ENCODE measurements around the gene GIMAP5. TPM values are rescaled to one million over a fixed set of nuclear protein-coding genes. Genes with fewer than 3 reads are reported as not detected.

Gene GIMAP5
- total and polyA plus RNA-seq, 2 of the 13 experiments (the other 11 are each of a cell fraction or from before 2014, with no cell fraction given) = not detected

DNA sequence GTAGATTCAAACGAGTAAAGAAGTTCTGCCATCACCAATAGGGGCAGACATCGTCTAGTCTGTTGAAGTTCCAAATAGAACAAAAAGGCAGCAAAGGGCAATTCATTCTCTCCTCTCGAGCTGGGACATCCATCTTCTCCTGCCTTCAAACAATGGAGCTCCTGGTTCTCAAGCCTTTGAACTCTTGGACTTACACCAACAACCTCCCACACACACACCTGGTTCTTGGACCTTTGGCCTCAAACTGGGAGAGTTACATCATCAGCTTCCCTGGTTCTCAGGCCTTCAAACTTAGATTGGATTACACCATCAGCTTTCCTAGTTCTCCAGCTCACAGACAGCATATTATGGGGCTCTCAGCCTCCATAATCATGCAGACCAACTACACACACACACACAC lies 9.8 kb upstream of the GIMAP5 start (continued):
- TF ChIP-seq ZBED4 (CRISPR knock-in tag; IDR thresholded peaks at IDR 0.05; ENCODE audit: borderline replicate concordance) (no peak), SRSF9 (IDR thresholded peaks at IDR 0.05; ENCODE audit: borderline replicate concordance, insufficient read depth, low read depth, low read length, poor library complexity, severe bottlenecking) (no peak), ZFYVE20 (CRISPR knock-in tag; IDR thresholded peaks at IDR 0.05; ENCODE audit: borderline replicate concordance, low read depth) (no peak), REXO4 (CRISPR knock-in tag; IDR thresholded peaks at IDR 0.05; ENCODE audit: borderline replicate concordance) (no peak), ZNF878 (CRISPR knock-in tag; IDR thresholded peaks at IDR 0.05) (no peak), ZNF329 (CRISPR knock-in tag; IDR thresholded peaks at IDR 0.05; ENCODE audit: low read depth) (no peak), ARID2 (CRISPR knock-in tag; IDR thresholded peaks at IDR 0.05; ENCODE audit: borderline replicate concordance) (no peak), ZNF550 (CRISPR knock-in tag; IDR thresholded peaks at IDR 0.05; ENCODE audit: borderline replicate concordance) (no peak), STAG1 (CRISPR knock-in tag; IDR thresholded peaks at IDR 0.05) (no peak), MIXL1 (CRISPR knock-in tag; IDR thresholded peaks at IDR 0.05) (0 out of 2 replicates have a peak, but pooled peaks have one; percentile 38), ZNF660 (CRISPR knock-in tag; IDR thresholded peaks at IDR 0.05; ENCODE audit: borderline replicate concordance, low read depth) (no peak), ZNF781 (CRISPR knock-in tag; IDR thresholded peaks at IDR 0.05; ENCODE audit: borderline replicate concordance, not compliant biosample characterization) (no peak), SMAD9 (CRISPR knock-in tag; IDR thresholded peaks at IDR 0.05) (no peak), KDM4B (CRISPR knock-in tag; IDR thresholded peaks at IDR 0.05) (no peak), ADNP (CRISPR knock-in tag; IDR thresholded peaks at IDR 0.05) (no peak), ZMAT5 (CRISPR knock-in tag; IDR thresholded peaks at IDR 0.05; ENCODE audit: borderline replicate concordance, low read depth) (no peak), RBM22 (optimal IDR thresholded peaks at IDR 0.05; ENCODE audit: low read length) (no peak), HDAC1 (CRISPR knock-in tag; IDR thresholded peaks at IDR 0.05) (peak; percentile 51; the same call in 1 of the 2 replicates)
- TF ChIP-seq, protein P1, sequence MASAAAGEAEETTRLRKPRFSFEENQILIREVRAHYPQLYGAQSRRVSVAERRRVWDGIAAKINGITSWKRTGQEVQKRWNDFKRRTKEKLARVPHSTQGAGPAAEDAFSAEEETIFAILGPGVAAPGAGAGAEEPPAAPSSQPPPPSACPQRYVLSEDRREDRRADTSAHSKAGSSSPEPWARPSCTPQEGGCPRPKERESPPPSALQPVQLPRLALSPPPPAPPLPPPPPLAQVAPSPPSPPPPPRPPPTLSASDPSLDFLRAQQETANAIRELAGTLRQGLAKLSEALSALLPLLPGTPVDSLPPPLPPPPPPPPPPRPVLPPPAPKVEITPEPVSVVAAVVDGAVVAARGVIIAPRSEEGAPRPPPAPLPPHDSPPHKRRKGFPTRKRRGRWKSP (CRISPR knock-in tag; IDR thresholded peaks at IDR 0.05) = no peak
- TF ChIP-seq, protein P2, sequence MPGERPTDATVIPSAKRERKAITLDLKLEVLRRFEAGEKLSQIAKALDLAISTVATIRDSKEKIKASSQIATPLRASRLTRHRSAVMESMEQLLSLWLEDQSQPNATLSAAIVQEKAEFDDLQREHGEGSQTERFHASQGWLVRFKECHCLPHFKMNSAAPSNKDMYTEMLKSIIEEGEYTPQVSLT (CRISPR knock-in tag; IDR thresholded peaks at IDR 0.05; ENCODE audit: borderline replicate concordance, low read depth) = no peak
- TF ChIP-seq, protein P3, sequence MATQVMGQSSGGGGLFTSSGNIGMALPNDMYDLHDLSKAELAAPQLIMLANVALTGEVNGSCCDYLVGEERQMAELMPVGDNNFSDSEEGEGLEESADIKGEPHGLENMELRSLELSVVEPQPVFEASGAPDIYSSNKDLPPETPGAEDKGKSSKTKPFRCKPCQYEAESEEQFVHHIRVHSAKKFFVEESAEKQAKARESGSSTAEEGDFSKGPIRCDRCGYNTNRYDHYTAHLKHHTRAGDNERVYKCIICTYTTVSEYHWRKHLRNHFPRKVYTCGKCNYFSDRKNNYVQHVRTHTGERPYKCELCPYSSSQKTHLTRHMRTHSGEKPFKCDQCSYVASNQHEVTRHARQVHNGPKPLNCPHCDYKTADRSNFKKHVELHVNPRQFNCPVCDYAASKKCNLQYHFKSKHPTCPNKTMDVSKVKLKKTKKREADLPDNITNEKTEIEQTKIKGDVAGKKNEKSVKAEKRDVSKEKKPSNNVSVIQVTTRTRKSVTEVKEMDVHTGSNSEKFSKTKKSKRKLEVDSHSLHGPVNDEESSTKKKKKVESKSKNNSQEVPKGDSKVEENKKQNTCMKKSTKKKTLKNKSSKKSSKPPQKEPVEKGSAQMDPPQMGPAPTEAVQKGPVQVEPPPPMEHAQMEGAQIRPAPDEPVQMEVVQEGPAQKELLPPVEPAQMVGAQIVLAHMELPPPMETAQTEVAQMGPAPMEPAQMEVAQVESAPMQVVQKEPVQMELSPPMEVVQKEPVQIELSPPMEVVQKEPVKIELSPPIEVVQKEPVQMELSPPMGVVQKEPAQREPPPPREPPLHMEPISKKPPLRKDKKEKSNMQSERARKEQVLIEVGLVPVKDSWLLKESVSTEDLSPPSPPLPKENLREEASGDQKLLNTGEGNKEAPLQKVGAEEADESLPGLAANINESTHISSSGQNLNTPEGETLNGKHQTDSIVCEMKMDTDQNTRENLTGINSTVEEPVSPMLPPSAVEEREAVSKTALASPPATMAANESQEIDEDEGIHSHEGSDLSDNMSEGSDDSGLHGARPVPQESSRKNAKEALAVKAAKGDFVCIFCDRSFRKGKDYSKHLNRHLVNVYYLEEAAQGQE (IDR thresholded peaks at IDR 0.05; ENCODE audit: borderline replicate concordance in 1 of 2, low read depth in 1 of 2, low read length in 2 of 2) = no peak
